SK-N-SH (cell line): Measurements from ENCODE around the gene CYBRD1. TPM values are rescaled to one million over a fixed set of nuclear protein-coding genes. Genes with fewer than 3 reads are reported as not detected.
"Not testable (repeated sequence)": the region's sequence is repeated elsewhere in the genome, so short reads cannot be mapped to it uniquely, and the experiment has no call there.

ENCODE experiments used
- CTCF ChIA-PET: fragments of 300-600, 350-600 bp; formaldehyde crosslinking; extraction: SDS; loops from one replicate; lab custom pipeline; 2021; lab: Yijun Ruan, JAX
- POLR2A ChIA-PET: fragments of 350-600 bp; sonication (Branson Sonifier 250); formaldehyde crosslinking; extraction: SDS; loops from one replicate; lab custom pipeline; 2020; ENCODE audit warnings: antibody characterized with exemption, inconsistent platforms; lab: Yijun Ruan, JAX
- DNase-seq: peaks from one replicate; pipeline ENCODE4 v3.0.0; 2012
- H2AFZ ChIP-seq: fragments of 200-600 bp; sonication (generic); 2 replicates; pipeline ENCODE4 v1.8.1; 2016; ENCODE audit warnings: antibody characterized with exemption, mild to moderate bottlenecking, low read depth
- H3F3A ChIP-seq: fragments of 200-600 bp; sonication (generic); replicated peaks from 2 replicates; pipeline ENCODE3; 2016; ENCODE audit warnings: antibody characterized with exemption, mild to moderate bottlenecking; ENCODE audit not compliant: insufficient read depth
- H3K27ac ChIP-seq, 2 experiments: fragments of 200-500 bp in 1 of 2; fragments of 200-600 bp in 1 of 2; sonication (Bioruptor generic) in 1 of 2; sonication (generic), shearing (Covaris generic) in 1 of 2; 2 replicates each; pipeline versions ENCODE4 v1.5.1 to v1.6.1; 2014 to 2016; ENCODE audit warnings: low read depth in 2 of 2, inconsistent platforms in 1 of 2, low read length in 1 of 2, mild to moderate bottlenecking in 1 of 2, mixed read lengths in 1 of 2
- H3K27me3 ChIP-seq: fragments of 200-600 bp; sonication (generic), shearing (Covaris generic); 2 replicates; pipeline ENCODE4 v1.6.1; 2016; ENCODE audit warnings: mixed run types; ENCODE audit not compliant: insufficient read depth
- H3K36me3 ChIP-seq, 2 experiments: fragments of 200-500 bp in 1 of 2; fragments of 200-600 bp in 1 of 2; sonication (Bioruptor generic) in 1 of 2; sonication (generic) in 1 of 2; replicated peaks in 1 of 2; 2 replicates each; pipeline versions ENCODE3 to v1.5.1; 2014 to 2016; ENCODE audit warnings: low read length in 1 of 2, mild to moderate bottlenecking in 1 of 2; ENCODE audit not compliant: insufficient read depth in 2 of 2, control insufficient read depth in 1 of 2
- H3K4me1 ChIP-seq, 2 experiments: fragments of 200-500 bp in 1 of 2; fragments of 200-600 bp in 1 of 2; sonication (Bioruptor generic) in 1 of 2; sonication (generic), shearing (Covaris generic) in 1 of 2; 2 replicates each; pipeline versions ENCODE4 v1.5.1 to v1.6.1; 2014 to 2016; ENCODE audit warnings: low read depth in 1 of 2, low read length in 1 of 2, mixed run types in 1 of 2; ENCODE audit not compliant: insufficient read depth in 2 of 2, control insufficient read depth in 1 of 2
- H3K4me2 ChIP-seq: fragments of 200-600 bp; sonication (generic), shearing (Covaris generic); 2 replicates; pipeline ENCODE4 v1.6.1; 2017; ENCODE audit warnings: mixed run types
- H3K4me3 ChIP-seq, 2 experiments: fragments of 200-500 bp in 1 of 2; fragments of 200-600 bp in 1 of 2; sonication (Bioruptor generic) in 1 of 2; sonication (generic), shearing (Covaris generic) in 1 of 2; 2 replicates each; pipeline versions ENCODE4 v1.5.1 to v1.8.1; 2014 to 2016; ENCODE audit warnings: low read depth in 2 of 2, inconsistent platforms in 1 of 2, low read length in 1 of 2, mild to moderate bottlenecking in 1 of 2, mixed read lengths in 1 of 2, moderate library complexity in 1 of 2
- H3K79me2 ChIP-seq: fragments of 200-600 bp; sonication (generic); 2 replicates; pipeline ENCODE4 v1.8.1; 2017; ENCODE audit warnings: mild to moderate bottlenecking; ENCODE audit not compliant: insufficient read depth
- H3K9ac ChIP-seq: fragments of 200-600 bp; sonication (generic); 2 replicates; pipeline ENCODE4 v1.6.1; 2017; ENCODE audit warnings: mixed run types
- H3K9me2 ChIP-seq: fragments of 200-600 bp; sonication (generic); 2 replicates; pipeline ENCODE4 v1.6.1; 2017; ENCODE audit warnings: mixed run types
- H3K9me3 ChIP-seq: fragments of 200-600 bp; sonication (generic); 2 replicates; pipeline ENCODE4 v1.6.1; 2017; ENCODE audit warnings: mixed run types, mild to moderate bottlenecking, moderate library complexity
- H4K20me1 ChIP-seq: fragments of 200-600 bp; sonication (generic); 2 replicates; pipeline ENCODE4 v1.6.1; 2017; ENCODE audit warnings: mild to moderate bottlenecking, mixed run types; ENCODE audit not compliant: insufficient read depth
- EP300 ChIP-seq, 2 experiments: IDR thresholded peaks; 2 replicates each; pipeline versions ENCODE4 v1.4.0 to v1.6.1; 2012; ENCODE audit warnings: borderline replicate concordance in 1 of 2, low read depth in 1 of 2, low read length in 1 of 2
- FOXM1 ChIP-seq: IDR thresholded peaks from 2 replicates; pipeline ENCODE4 v1.4.0; 2012; ENCODE audit warnings: low read depth, mild to moderate bottlenecking
- GABPA ChIP-seq: IDR thresholded peaks from 2 replicates; pipeline ENCODE4 v1.4.0; 2012; ENCODE audit warnings: low read depth, mild to moderate bottlenecking
- JUND ChIP-seq: IDR thresholded peaks from 2 replicates; pipeline ENCODE4 v1.4.0; 2012
- NFIC ChIP-seq: IDR thresholded peaks from 2 replicates; pipeline ENCODE4 v1.4.0; 2012; ENCODE audit warnings: borderline replicate concordance
- NRF1 ChIP-seq: IDR thresholded peaks from 2 replicates; pipeline ENCODE4 v1.6.1; 2012; ENCODE audit warnings: low read depth, mild to moderate bottlenecking, low read length
- RAD21 ChIP-seq: IDR thresholded peaks from 2 replicates; pipeline ENCODE4 v1.6.1; 2012; ENCODE audit warnings: mild to moderate bottlenecking, low read length
- RCOR1 ChIP-seq: fragments of 150-350 bp; IDR thresholded peaks from 2 replicates; pipeline ENCODE4 v1.6.1; 2017; ENCODE audit warnings: antibody characterized with exemption, low read length
- RFX5 ChIP-seq: IDR thresholded peaks from 2 replicates; pipeline ENCODE4 v1.6.1; 2012; ENCODE audit warnings: mild to moderate bottlenecking, improper control_type of control experiment, low read length
- SIN3A ChIP-seq: IDR thresholded peaks from 2 replicates; pipeline ENCODE4 v1.6.1; 2012; ENCODE audit warnings: low read depth, mild to moderate bottlenecking, low read length, moderate library complexity, borderline replicate concordance
- SMC3 ChIP-seq: IDR thresholded peaks from 2 replicates; pipeline ENCODE4 v1.6.1; 2012; ENCODE audit warnings: low read depth, low read length, improper control_type of control experiment
- TAF1 ChIP-seq: IDR thresholded peaks from 2 replicates; pipeline ENCODE4 v1.6.1; 2012; ENCODE audit warnings: low read depth, mild to moderate bottlenecking, low read length, moderate library complexity, borderline replicate concordance
- TCF12 ChIP-seq: IDR thresholded peaks from 2 replicates; pipeline ENCODE4 v1.4.0; 2012
- WGBS: methylation state at CpG from one replicate; pipeline ENCODE4 v1.1.6; 2017; ENCODE audit warnings: low lambda C conversion rate; 5-methylcytosine and 5-hydroxymethylcytosine counted together
- polyA plus RNA-seq, 3 experiments: library from polyadenylated mRNA; depleted of rRNA; stranded (reverse); fragments of >200 nt; gene quantifications; 2 replicates each; pipeline ENCODE4 v1.2.3, GENCODE V29; 2012
- TF ChIP-seq, protein P1 (sequence below): IDR thresholded peaks from 2 replicates; pipeline ENCODE4 v1.4.0; 2012; ENCODE audit warnings: low read depth, borderline replicate concordance
- TF ChIP-seq, protein P2 (sequence below): IDR thresholded peaks from 2 replicates; pipeline ENCODE4 v1.4.0; 2012; ENCODE audit warnings: low read depth
- TF ChIP-seq, protein P3 (sequence below): fragments of 200-600 bp; sonication (generic); IDR thresholded peaks from 2 replicates; pipeline ENCODE4 v1.6.1; 2017; ENCODE audit warnings: antibody characterized with exemption, mild to moderate bottlenecking, moderate library complexity

Gene CYBRD1
- polyA plus RNA-seq, 1 of the 3 experiments (the other 2 are of a cell fraction): 21.1 TPM

DNA sequence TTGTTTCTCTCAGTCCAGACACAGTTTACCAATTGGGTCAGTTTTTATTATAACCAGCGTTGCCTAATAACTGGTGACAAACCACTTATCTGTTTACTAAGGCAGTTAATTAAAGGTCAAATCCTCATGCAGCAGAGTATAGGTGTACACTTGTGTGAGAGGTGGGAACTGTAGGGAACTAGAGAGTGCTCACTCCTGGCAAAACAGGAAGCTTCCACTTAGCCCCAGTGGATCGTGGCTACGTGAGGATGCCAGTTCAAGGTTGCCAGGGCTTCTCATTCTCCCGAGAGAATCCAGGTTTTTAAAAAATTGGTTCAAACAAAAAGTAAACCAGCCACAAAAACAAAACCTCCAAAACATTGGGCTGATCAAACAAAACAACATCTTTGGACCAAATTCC lies 8.1 kb downstream of the CYBRD1 start:
- no peaks in the 10 kb centered on the region for H3K9me2 ChIP-seq
- no peaks in the 10 kb centered on the region for H3K36me3 ChIP-seq
- 90% methylated on average over 4 of the region's 4 CpGs for WGBS
- no peak for DNase-seq
- H3K4me3 ChIP-seq: no peak overlapping the region
- H3K79me2 ChIP-seq: peaks cover 79% of the 10 kb centered on the region
- no peaks in the 10 kb centered on the region for H3K27me3 ChIP-seq
- no peaks in the 10 kb centered on the region for H3K9me3 ChIP-seq
- CTCF ChIA-PET: interaction anchor here (0.8 to 1.5 kb wide), 5 partner anchors 9 to 263 kb away, joined by 3 to 5 read pairs (median 4); partner anchors contain the start of gene CYBRD1
- TF ChIP-seq GABPA (no peak), RCOR1 (no peak), TAF1 (no peak), JUND (no peak), SMC3 (no peak), RFX5 (no peak), RAD21 (no peak), FOXM1 (no peak), EP300 (IDR thresholded peaks at IDR 0.05; ENCODE audit: borderline replicate concordance in 1 of 2, low read depth in 1 of 2, low read length in 1 of 2) (no peak), TCF12 (no peak), NRF1 (no peak), SIN3A (no peak), NFIC (no peak)
- TF ChIP-seq, protein P1, sequence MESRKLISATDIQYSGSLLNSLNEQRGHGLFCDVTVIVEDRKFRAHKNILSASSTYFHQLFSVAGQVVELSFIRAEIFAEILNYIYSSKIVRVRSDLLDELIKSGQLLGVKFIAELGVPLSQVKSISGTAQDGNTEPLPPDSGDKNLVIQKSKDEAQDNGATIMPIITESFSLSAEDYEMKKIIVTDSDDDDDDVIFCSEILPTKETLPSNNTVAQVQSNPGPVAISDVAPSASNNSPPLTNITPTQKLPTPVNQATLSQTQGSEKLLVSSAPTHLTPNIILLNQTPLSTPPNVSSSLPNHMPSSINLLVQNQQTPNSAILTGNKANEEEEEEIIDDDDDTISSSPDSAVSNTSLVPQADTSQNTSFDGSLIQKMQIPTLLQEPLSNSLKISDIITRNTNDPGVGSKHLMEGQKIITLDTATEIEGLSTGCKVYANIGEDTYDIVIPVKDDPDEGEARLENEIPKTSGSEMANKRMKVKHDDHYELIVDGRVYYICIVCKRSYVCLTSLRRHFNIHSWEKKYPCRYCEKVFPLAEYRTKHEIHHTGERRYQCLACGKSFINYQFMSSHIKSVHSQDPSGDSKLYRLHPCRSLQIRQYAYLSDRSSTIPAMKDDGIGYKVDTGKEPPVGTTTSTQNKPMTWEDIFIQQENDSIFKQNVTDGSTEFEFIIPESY: no peak
- TF ChIP-seq, protein P2, sequence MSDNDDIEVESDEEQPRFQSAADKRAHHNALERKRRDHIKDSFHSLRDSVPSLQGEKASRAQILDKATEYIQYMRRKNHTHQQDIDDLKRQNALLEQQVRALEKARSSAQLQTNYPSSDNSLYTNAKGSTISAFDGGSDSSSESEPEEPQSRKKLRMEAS: no peak
- TF ChIP-seq, protein P3, sequence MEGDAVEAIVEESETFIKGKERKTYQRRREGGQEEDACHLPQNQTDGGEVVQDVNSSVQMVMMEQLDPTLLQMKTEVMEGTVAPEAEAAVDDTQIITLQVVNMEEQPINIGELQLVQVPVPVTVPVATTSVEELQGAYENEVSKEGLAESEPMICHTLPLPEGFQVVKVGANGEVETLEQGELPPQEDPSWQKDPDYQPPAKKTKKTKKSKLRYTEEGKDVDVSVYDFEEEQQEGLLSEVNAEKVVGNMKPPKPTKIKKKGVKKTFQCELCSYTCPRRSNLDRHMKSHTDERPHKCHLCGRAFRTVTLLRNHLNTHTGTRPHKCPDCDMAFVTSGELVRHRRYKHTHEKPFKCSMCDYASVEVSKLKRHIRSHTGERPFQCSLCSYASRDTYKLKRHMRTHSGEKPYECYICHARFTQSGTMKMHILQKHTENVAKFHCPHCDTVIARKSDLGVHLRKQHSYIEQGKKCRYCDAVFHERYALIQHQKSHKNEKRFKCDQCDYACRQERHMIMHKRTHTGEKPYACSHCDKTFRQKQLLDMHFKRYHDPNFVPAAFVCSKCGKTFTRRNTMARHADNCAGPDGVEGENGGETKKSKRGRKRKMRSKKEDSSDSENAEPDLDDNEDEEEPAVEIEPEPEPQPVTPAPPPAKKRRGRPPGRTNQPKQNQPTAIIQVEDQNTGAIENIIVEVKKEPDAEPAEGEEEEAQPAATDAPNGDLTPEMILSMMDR: no peak
- TF ChIP-seq, all 33 proteins: peak for 0
- Histone ChIP-seq H3K27ac (peak overlapping the region in 1 of 2 experiments; percentile 91; a peak in 2 of 4 replicates), H3K4me1 (peaks cover 0 to 4% of the 10 kb centered on the region in 2 experiments; a peak in 1 of 4 replicates), H3K4me2 (peak overlapping the region; percentile 68; the same call in 1 of the 2 replicates), H2AFZ (no peak overlapping the region), H3K9ac (no peak overlapping the region), H3F3A (peaks cover 18% of the 10 kb centered on the region), H4K20me1 (no peaks in the 10 kb centered on the region)
- POLR2A ChIA-PET: no interaction called here

DNA sequence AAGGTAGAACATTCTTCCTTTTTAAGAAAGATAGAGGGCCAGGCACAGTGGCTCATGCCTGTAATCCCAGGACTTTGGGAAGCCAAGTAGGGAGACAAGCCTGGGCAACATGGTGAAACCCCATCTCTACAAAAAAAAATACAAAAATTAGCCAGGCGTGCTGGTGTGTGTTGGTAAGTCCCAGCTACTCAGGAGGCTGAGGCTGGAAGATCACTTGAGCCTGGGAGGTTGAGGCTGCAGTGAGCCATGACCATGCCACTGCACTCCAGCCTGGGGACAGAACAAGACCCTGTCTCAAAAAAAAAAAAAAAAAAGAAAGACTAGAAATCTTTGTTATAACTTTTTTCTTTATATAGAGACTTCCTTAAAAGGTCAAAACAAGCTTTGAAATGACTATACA lies 8.6 kb downstream of the CYBRD1 start:
- DNase-seq, H3K9me3 ChIP-seq, H3K4me1 ChIP-seq, H3K9me2 ChIP-seq, H4K20me1 ChIP-seq, H2AFZ ChIP-seq, H3K27me3 ChIP-seq, H3K36me3 ChIP-seq, POLR2A ChIA-PET: not testable (repeated sequence)
- CTCF ChIA-PET: interaction anchor here (0.8 to 1.5 kb wide), 5 partner anchors 9 to 263 kb away, joined by 3 to 5 read pairs (median 4); partner anchors contain the start of gene CYBRD1
- Histone ChIP-seq H3F3A (peaks cover 18% of the 10 kb centered on the region), H3K79me2 (peaks cover 79% of the 10 kb centered on the region), H3K4me3 (peak overlapping the region in 1 of 2 experiments; percentile 23; a peak in 1 of 4 replicates), H3K4me2 (peak overlapping the region; percentile 68), H3K27ac (peak overlapping the region in 1 of 2 experiments; percentile 91; a peak in 2 of 4 replicates), H3K9ac (peak overlapping the region; percentile 34; the same call in 1 of the 2 replicates)
- 63% methylated on average over 1 of the region's 1 CpG for WGBS
